H1 (cell line): ENCODE measurements around the gene OVCA2. TPM values are rescaled to one million over a fixed set of nuclear protein-coding genes. Genes with fewer than 3 reads are reported as not detected.

Experiments
- CTCF ChIA-PET: fragments of 300-600 bp; sonication (Branson Sonifier 250); formaldehyde crosslinking; loops from one replicate; lab custom pipeline; 2021; ENCODE audit not compliant: partially characterized antibody; lab: Charles Lee
- POLR2A ChIA-PET: fragments of 300-600 bp; sonication (Branson Sonifier 250); formaldehyde crosslinking; loops from one replicate; lab custom pipeline; 2021; ENCODE audit warnings: inconsistent platforms; ENCODE audit not compliant: partially characterized antibody; lab: Charles Lee
- DNase-seq, 2 experiments: peaks; one replicate each; pipeline versions ENCODE4 v3.0.0 to v3.0.0-alpha.2; 2010 to 2022; ENCODE audit warnings: low spot score in 2 of 2, low read depth in 1 of 2, mixed read lengths in 1 of 2
- FAIRE-seq: peaks from 2 replicates; lab custom pipeline; 2011; peaks lifted over from hg19 to GRCh38; lab: Jason Lieb, UNC
- H2AFZ ChIP-seq: 2 replicates; pipeline ENCODE4 v1.8.1; 2012; ENCODE audit warnings: low read length, inconsistent platforms
- H2AK5ac ChIP-seq: 2 replicates; pipeline ENCODE4 v1.6.1; 2013; ENCODE audit warnings: low read depth, low read length
- H2BK120ac ChIP-seq: replicated peaks from 2 replicates; pipeline ENCODE3; 2013; ENCODE audit warnings: low read depth, low read length, inconsistent platforms
- H2BK12ac ChIP-seq: 2 replicates; pipeline ENCODE4 v1.6.1; 2013; ENCODE audit warnings: low read depth, low read length
- H2BK15ac ChIP-seq: 2 replicates; pipeline ENCODE4 v1.6.1; 2013; ENCODE audit warnings: low read length
- H2BK20ac ChIP-seq: 2 replicates; pipeline ENCODE4 v1.6.1; 2013; ENCODE audit warnings: low read length
- H2BK5ac ChIP-seq: 2 replicates; pipeline ENCODE4 v1.6.1; 2013; ENCODE audit warnings: low read depth, low read length
- H3K14ac ChIP-seq: 2 replicates; pipeline ENCODE4 v1.6.1; 2013; ENCODE audit warnings: inconsistent platforms; ENCODE audit not compliant: insufficient read length
- H3K18ac ChIP-seq: 2 replicates; pipeline ENCODE4 v1.6.1; 2013; ENCODE audit warnings: low read length; ENCODE audit errors: extremely low read depth
- H3K23ac ChIP-seq: 2 replicates; pipeline ENCODE4 v1.6.1; 2013; ENCODE audit warnings: inconsistent platforms; ENCODE audit not compliant: insufficient read length
- H3K23me2 ChIP-seq: 2 replicates; pipeline ENCODE4 v1.6.1; 2013; ENCODE audit warnings: low read depth, low read length
- H3K27ac ChIP-seq: 2 replicates; pipeline ENCODE4 v1.6.1; 2011; ENCODE audit warnings: low read depth, low read length, inconsistent platforms
- H3K27me3 ChIP-seq, 4 experiments: replicated peaks in 1 of 4; 1 replicate in 1 of 4; 2 replicates in 3 of 4; pipeline versions ENCODE4 v1.6.1 to v1.8.1; 2011 to 2013; ENCODE audit warnings: low read length in 3 of 4, mild to moderate bottlenecking in 3 of 4, inconsistent platforms in 2 of 4, mixed read lengths in 2 of 4, moderate library complexity in 1 of 4; ENCODE audit not compliant: control insufficient read depth in 3 of 4, insufficient read depth in 3 of 4; ENCODE audit errors: extremely low read depth in 1 of 4
- H3K36me3 ChIP-seq, 4 experiments: 2 replicates each; pipeline versions ENCODE4 v1.6.1 to v1.8.1; 2011 to 2013; ENCODE audit warnings: mild to moderate bottlenecking in 4 of 4, low read length in 3 of 4, moderate library complexity in 2 of 4, control low read depth in 1 of 4, inconsistent platforms in 1 of 4; ENCODE audit not compliant: insufficient read depth in 4 of 4, control insufficient read depth in 2 of 4
- H3K4ac ChIP-seq: replicated peaks from 2 replicates; pipeline ENCODE3; 2013; ENCODE audit warnings: low read length, low read depth, mixed read lengths, inconsistent platforms; ENCODE audit not compliant: insufficient read length
- H3K4me1 ChIP-seq, 4 experiments: replicated peaks in 1 of 4; 1 replicate in 1 of 4; 2 replicates in 3 of 4; pipeline versions ENCODE4 v1.6.1 to v1.8.1; 2011 to 2013; ENCODE audit warnings: low read length in 3 of 4, inconsistent platforms in 2 of 4, mixed read lengths in 1 of 4; ENCODE audit not compliant: insufficient read depth in 4 of 4, control insufficient read depth in 3 of 4
- H3K4me2 ChIP-seq, 2 experiments: 2 replicates each; pipeline versions ENCODE4 v1.6.1 to v1.8.1; 2011 to 2013; ENCODE audit warnings: low read depth in 2 of 2, low read length in 2 of 2, control low read depth in 1 of 2, inconsistent platforms in 1 of 2, mild to moderate bottlenecking in 1 of 2; ENCODE audit not compliant: insufficient read depth in 1 of 2
- H3K4me3 ChIP-seq, 4 experiments: fragments of 200-600, 300-600 bp in 1 of 4; sonication (generic), shearing (Covaris generic), sonication (Bioruptor Twin) in 1 of 4; 2 replicates each; pipeline versions ENCODE4 v1.5.1 to v1.8.1; 2011 to 2016; ENCODE audit warnings: low read length in 4 of 4, low read depth in 3 of 4, control low read depth in 2 of 4, inconsistent platforms in 2 of 4, mild to moderate bottlenecking in 2 of 4, mixed read lengths in 1 of 4, moderate library complexity in 1 of 4; ENCODE audit not compliant: insufficient read depth in 2 of 4; ENCODE audit errors: extremely low read depth in 1 of 4
- H3K56ac ChIP-seq: replicated peaks from 2 replicates; pipeline ENCODE3; 2013; ENCODE audit warnings: low read depth, mild to moderate bottlenecking, mixed read lengths, low read length, inconsistent platforms; ENCODE audit not compliant: insufficient read length
- H3K79me1 ChIP-seq: 2 replicates; pipeline ENCODE4 v1.6.1; 2013; ENCODE audit warnings: low read depth, low read length, control low read depth
- H3K79me2 ChIP-seq, 2 experiments: 2 replicates each; pipeline versions ENCODE4 v1.6.1 to v1.8.1; 2012 to 2013; ENCODE audit warnings: low read length in 2 of 2, mild to moderate bottlenecking in 2 of 2, inconsistent platforms in 1 of 2; ENCODE audit not compliant: insufficient read depth in 2 of 2, control insufficient read depth in 1 of 2
- H3K9ac ChIP-seq, 4 experiments: replicated peaks in 1 of 4; 1 replicate in 1 of 4; 2 replicates in 3 of 4; pipeline versions ENCODE4 v1.6.1 to v1.8.1; 2011 to 2013; ENCODE audit warnings: low read depth in 3 of 4, low read length in 3 of 4, control low read depth in 2 of 4, mild to moderate bottlenecking in 2 of 4, moderate library complexity in 2 of 4, inconsistent platforms in 1 of 4; ENCODE audit errors: extremely low read depth in 1 of 4
- H3K9me3 ChIP-seq, 2 experiments: 2 replicates each; pipeline versions ENCODE4 v1.6.1 to v1.8.1; 2012 to 2013; ENCODE audit warnings: mild to moderate bottlenecking in 2 of 2, moderate library complexity in 2 of 2, control low read depth in 1 of 2, inconsistent platforms in 1 of 2, low read depth in 1 of 2, low read length in 1 of 2, mixed read lengths in 1 of 2; ENCODE audit not compliant: insufficient read depth in 2 of 2
- H4K20me1 ChIP-seq, 2 experiments: replicated peaks in 1 of 2; 2 replicates each; pipeline versions ENCODE3 to v1.8.1; 2011 to 2013; ENCODE audit warnings: inconsistent platforms in 2 of 2, low read length in 2 of 2, mild to moderate bottlenecking in 1 of 2; ENCODE audit not compliant: insufficient read depth in 2 of 2, control insufficient read depth in 1 of 2
- H4K5ac ChIP-seq: 2 replicates; pipeline ENCODE4 v1.6.1; 2013; ENCODE audit warnings: low read length, low read depth, mixed read lengths, inconsistent platforms; ENCODE audit not compliant: insufficient read length
- H4K8ac ChIP-seq: 2 replicates; pipeline ENCODE4 v1.8.0; 2013; ENCODE audit warnings: mild to moderate bottlenecking, moderate library complexity, low read length, inconsistent platforms; ENCODE audit not compliant: insufficient read depth; ENCODE audit errors: extremely low read depth
- H4K91ac ChIP-seq: replicated peaks from 2 replicates; pipeline ENCODE3; 2013; ENCODE audit warnings: low read length, mixed read lengths, inconsistent platforms; ENCODE audit not compliant: insufficient read length
- BRCA1 ChIP-seq: IDR thresholded peaks from 2 replicates; pipeline ENCODE4 v1.6.1; 2012; ENCODE audit warnings: low read depth, low read length, improper control_type of control experiment
- CBX5 ChIP-seq: fragments of 300-800, 300-1000 bp; sonication (generic); IDR thresholded peaks from 2 replicates; pipeline ENCODE4 v1.7.1; 2016; ENCODE audit warnings: antibody characterized with exemption, low read length, low read depth
- EZH2 ChIP-seq: fragments of 200-600 bp; sonication (generic); IDR thresholded peaks from 2 replicates; pipeline ENCODE4 v1.7.1; 2012; ENCODE audit warnings: low read depth, mild to moderate bottlenecking, moderate library complexity, low read length, inconsistent platforms; ENCODE audit not compliant: severe bottlenecking
- GABPA ChIP-seq: IDR thresholded peaks from 2 replicates; pipeline ENCODE4 v1.6.1; 2011; ENCODE audit warnings: mild to moderate bottlenecking, low read length, moderate library complexity, borderline replicate concordance; ENCODE audit not compliant: insufficient read depth
- NANOG ChIP-seq: IDR thresholded peaks from 2 replicates; pipeline ENCODE4 v1.6.1; 2011; ENCODE audit warnings: low read length, low read depth, mild to moderate bottlenecking, inconsistent platforms; ENCODE audit not compliant: insufficient read depth, poor library complexity, severe bottlenecking
- POLR2AphosphoS5 ChIP-seq: IDR thresholded peaks from 2 replicates; pipeline ENCODE4 v1.6.1; 2011; ENCODE audit warnings: low read depth, low read length
- POU5F1 ChIP-seq: IDR thresholded peaks from 2 replicates; pipeline ENCODE4 v1.6.1; 2011; ENCODE audit warnings: low read depth, mild to moderate bottlenecking, low read length, moderate library complexity
- SIN3A ChIP-seq, 2 experiments: IDR thresholded peaks in 1 of 2; conservative IDR thresholded peaks in 1 of 2; 2 replicates each; pipeline ENCODE4 v1.6.1; 2011 to 2012; ENCODE audit warnings: low read length in 2 of 2, improper control_type of control experiment in 1 of 2, low read depth in 1 of 2, mild to moderate bottlenecking in 1 of 2
- SP1 ChIP-seq: IDR thresholded peaks from 2 replicates; pipeline ENCODE4 v1.6.1; 2011; ENCODE audit warnings: low read depth, low read length
- SRF ChIP-seq: IDR thresholded peaks from 2 replicates; pipeline ENCODE4 v1.6.1; 2011; ENCODE audit warnings: mild to moderate bottlenecking, low read depth, low read length, moderate library complexity
- SUZ12 ChIP-seq: fragments of 200-600 bp; sonication (generic); IDR thresholded peaks from 2 replicates; pipeline ENCODE4 v1.6.1; 2012; ENCODE audit warnings: mild to moderate bottlenecking, inconsistent platforms, low read length, moderate library complexity, mixed read lengths
- TCF12 ChIP-seq: IDR thresholded peaks from 2 replicates; pipeline ENCODE4 v1.6.1; 2011; ENCODE audit warnings: low read depth, mild to moderate bottlenecking, low read length
- WGBS, 2 experiments: shearing (Covaris generic) in 1 of 2; methylation state at CpG; one replicate each; pipeline versions ENCODE4 v1.1.6 to v1.1.7; 2013 to 2015; ENCODE audit warnings: low lambda C conversion rate in 2 of 2, mixed read lengths in 2 of 2, inconsistent platforms in 1 of 2, low coverage in 1 of 2, missing lambda C conversion rate in 1 of 2; ENCODE audit not compliant: insufficient replicate concordance in 2 of 2, insufficient coverage in 1 of 2, insufficient read length in 1 of 2; ENCODE audit errors: extremely low coverage in 1 of 2, missing lambda C conversion rate in 1 of 2; 5-methylcytosine and 5-hydroxymethylcytosine counted together
- polyA plus RNA-seq, 7 experiments: library from polyadenylated mRNA; depleted of rRNA in 3 of 7; stranded (reverse) in 5 of 7; unstranded in 2 of 7; fragments of >200 nt in 5 of 7; fragments of 200-250 nt in 2 of 7; gene quantifications; 1 replicate in 5 of 7; 2 replicates in 1 of 7; 4 replicates in 1 of 7; pipeline versions ENCODE4 v1.2.1 to v1.2.3, GENCODE V29; 2011 to 2013; ENCODE audit warnings: missing spikeins in 2 of 7, mixed read lengths in 2 of 7
- total RNA-seq: library from RNA; stranded (reverse); fragmentation: NEBNext Ultra II Directional; extraction: Animal tissue kit (Norgen Biotek cat#: 25700); gene quantifications from 2 replicates; pipeline ENCODE4 v1.2.1, GENCODE V29; 2021
- TF ChIP-seq, protein P1 (sequence below): IDR thresholded peaks from 2 replicates; pipeline ENCODE4 v1.6.1; 2012; ENCODE audit warnings: inconsistent platforms

Gene OVCA2
- total and polyA plus RNA-seq, 2 of the 8 experiments (the other 6 are each of a cell fraction or from before 2014, with no cell fraction given): 15.3 to 37.0 TPM

- Histone ChIP-seq H4K91ac (no peak overlapping the region), H3K23ac (no peak overlapping the region), H3K4me2 (no peak overlapping the region), H3K79me1 (no peaks in the 10 kb centered on the region), H3K4ac (no peak overlapping the region), H3K56ac (no peak overlapping the region), H3K14ac (no peak overlapping the region), H3K23me2 (no peaks in the 10 kb centered on the region), H2BK5ac (peak overlapping the region; percentile 26; the same call in 1 of the 2 replicates), H3K4me3 (no peak overlapping the region), H3K9me3 (no peaks in the 10 kb centered on the region), H2BK15ac (no peak overlapping the region), H3K27me3 (no peaks in the 10 kb centered on the region), H2AK5ac (no peak overlapping the region), H3K18ac (no peak overlapping the region), H3K27ac (no peak overlapping the region), H2BK12ac (no peak overlapping the region), H4K20me1 (peaks cover 0 to 3% of the 10 kb centered on the region in 2 experiments), H4K5ac (no peak overlapping the region), H2BK120ac (no peak overlapping the region), H2BK20ac (no peak overlapping the region), H3K79me2 (no peaks in the 10 kb centered on the region), H2AFZ (no peak overlapping the region), H4K8ac (no peak overlapping the region), H3K36me3 (peaks cover 0 to 5% (median 1%) of the 10 kb centered on the region in 4 experiments; a peak in 3 of 8 replicates), H3K9ac (no peak overlapping the region), H3K4me1 (0 out of 7 replicates have a peak, but pooled peaks cover 0 to 3% (median 0%) of the 10 kb centered on the region in 4 experiments)
- no peak for FAIRE-seq
- ChIA-PET CTCF (interaction anchor here (0.5 to 3.9 kb wide), 13 partner anchors 9 to 200 kb away, joined by 3 to 21 read pairs (median 6); partner anchors contain the start of gene HIC1), POLR2A (no interaction called here)
- no peak for DNase-seq
- WGBS, 2 experiments: 89% methylated on average over 8 of the region's 8 CpGs; no CpG with 5 or more reads in 1 of the 2 experiments
- TF ChIP-seq BRCA1 (no peak), EZH2 (no peak), TCF12 (no peak), SRF (no peak), NANOG (no peak), CBX5 (no peak), GABPA (no peak), SUZ12 (no peak), SIN3A (conservative IDR thresholded peaks at IDR 0.05 in 1 of 2, IDR thresholded peaks at IDR 0.05 in 1 of 2; ENCODE audit: low read depth in 1 of 2, low read length in 2 of 2) (no peak), SP1 (no peak), POLR2AphosphoS5 (no peak), POU5F1 (no peak)
- TF ChIP-seq, protein P1, sequence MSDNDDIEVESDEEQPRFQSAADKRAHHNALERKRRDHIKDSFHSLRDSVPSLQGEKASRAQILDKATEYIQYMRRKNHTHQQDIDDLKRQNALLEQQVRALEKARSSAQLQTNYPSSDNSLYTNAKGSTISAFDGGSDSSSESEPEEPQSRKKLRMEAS: no peak
Observed at GRCh38 chr17:2084036-2084765, 42.4 kb downstream of the OVCA2 start.
